H9 (cell line): ENCODE measurements around the gene C1orf115. TPM values are rescaled to one million over a fixed set of nuclear protein-coding genes. Genes with fewer than 3 reads are reported as not detected.

Experiments used
- DNase-seq: peaks from one replicate; pipeline ENCODE4 v3.0.0-alpha.2; 2017
- H2AFZ ChIP-seq: one replicate; pipeline ENCODE4 v1.6.1; 2013; ENCODE audit warnings: mild to moderate bottlenecking, low read length, control low read depth, moderate library complexity
- H2AK5ac ChIP-seq: 2 replicates; pipeline ENCODE4 v1.6.1; 2013; ENCODE audit warnings: low read length, control low read depth, mixed read lengths; ENCODE audit not compliant: insufficient read length
- H2BK120ac ChIP-seq: one replicate; pipeline ENCODE4 v1.6.1; 2013; ENCODE audit warnings: low read depth, mild to moderate bottlenecking, low read length, control low read depth, inconsistent platforms; ENCODE audit not compliant: poor library complexity, severe bottlenecking
- H2BK12ac ChIP-seq: 2 replicates; pipeline ENCODE4 v1.6.1; 2013; ENCODE audit warnings: low read length, control low read depth, mixed read lengths, low read depth; ENCODE audit not compliant: insufficient read length
- H2BK15ac ChIP-seq: 2 replicates; pipeline ENCODE4 v1.6.1; 2013; ENCODE audit warnings: low read depth, low read length, control low read depth
- H2BK20ac ChIP-seq: one replicate; pipeline ENCODE4 v1.6.1; 2013; ENCODE audit warnings: low read depth, mild to moderate bottlenecking, low read length, control low read depth, inconsistent platforms; ENCODE audit not compliant: poor library complexity, severe bottlenecking
- H2BK5ac ChIP-seq: 2 replicates; pipeline ENCODE4 v1.6.1; 2013; ENCODE audit warnings: low read length, control low read depth, mixed read lengths; ENCODE audit not compliant: insufficient read length
- H3K14ac ChIP-seq: 2 replicates; pipeline ENCODE4 v1.6.1; 2013; ENCODE audit warnings: low read length, control low read depth; ENCODE audit not compliant: insufficient read depth
- H3K18ac ChIP-seq: 2 replicates; pipeline ENCODE4 v1.6.1; 2013; ENCODE audit warnings: low read depth, mild to moderate bottlenecking, mixed read lengths, low read length, control low read depth; ENCODE audit not compliant: insufficient read length
- H3K23ac ChIP-seq: 2 replicates; pipeline ENCODE4 v1.6.1; 2013; ENCODE audit warnings: low read length, control low read depth, mixed read lengths, low read depth; ENCODE audit not compliant: insufficient read length
- H3K23me2 ChIP-seq: 2 replicates; pipeline ENCODE4 v1.6.1; 2013; ENCODE audit warnings: low read depth, mild to moderate bottlenecking, mixed read lengths, low read length, control low read depth; ENCODE audit not compliant: insufficient read length, poor library complexity, severe bottlenecking
- H3K27ac ChIP-seq: 2 replicates; pipeline ENCODE4 v1.5.1; 2013; ENCODE audit warnings: low read length, control low read depth, mixed read lengths, low read depth; ENCODE audit not compliant: insufficient read length
- H3K27me3 ChIP-seq: 2 replicates; pipeline ENCODE4 v1.6.1; 2013; ENCODE audit warnings: low read length, control low read depth, inconsistent platforms; ENCODE audit not compliant: insufficient read depth
- H3K4ac ChIP-seq: 2 replicates; pipeline ENCODE4 v1.6.1; 2013; ENCODE audit warnings: low read depth, mild to moderate bottlenecking, control low read depth, inconsistent platforms, low read length, moderate library complexity
- H3K4me1 ChIP-seq: 2 replicates; pipeline ENCODE4 v1.6.1; 2013; ENCODE audit warnings: low read length, control low read depth, inconsistent platforms; ENCODE audit not compliant: insufficient read depth
- H3K4me2 ChIP-seq: 2 replicates; pipeline ENCODE4 v1.6.1; 2013; ENCODE audit warnings: low read length, control low read depth, mixed read lengths; ENCODE audit not compliant: insufficient read length, insufficient read depth
- H3K56ac ChIP-seq: 2 replicates; pipeline ENCODE4 v1.6.1; 2013; ENCODE audit warnings: low read depth, mild to moderate bottlenecking, mixed read lengths, low read length, control low read depth; ENCODE audit not compliant: insufficient read length
- H3K79me1 ChIP-seq: 2 replicates; pipeline ENCODE4 v1.6.1; 2013; ENCODE audit warnings: low read depth, mild to moderate bottlenecking, moderate library complexity, low read length, control low read depth, inconsistent platforms; ENCODE audit not compliant: insufficient read depth, poor library complexity, severe bottlenecking
- H3K79me2 ChIP-seq: 2 replicates; pipeline ENCODE4 v1.6.1; 2013; ENCODE audit warnings: low read length, control low read depth, inconsistent platforms; ENCODE audit not compliant: insufficient read depth
- H3K9ac ChIP-seq: 2 replicates; pipeline ENCODE4 v1.6.1; 2013; ENCODE audit warnings: low read length, control low read depth, mixed read lengths; ENCODE audit not compliant: insufficient read length; ENCODE audit errors: extremely low read depth
- H3K9me3 ChIP-seq: one replicate; pipeline ENCODE4 v1.6.1; 2013; ENCODE audit warnings: low read depth, low read length, inconsistent platforms; ENCODE audit not compliant: control insufficient read depth
- H3T11ph ChIP-seq: one replicate; pipeline ENCODE4 v1.6.1; 2013; ENCODE audit warnings: mild to moderate bottlenecking, low read length, control low read depth, inconsistent platforms
- H4K20me1 ChIP-seq: one replicate; pipeline ENCODE4 v1.6.1; 2013; ENCODE audit not compliant: control insufficient read depth, insufficient read length, insufficient read depth
- H4K5ac ChIP-seq: 2 replicates; pipeline ENCODE4 v1.6.1; 2013; ENCODE audit warnings: low read depth, mild to moderate bottlenecking, mixed read lengths, low read length, control low read depth; ENCODE audit not compliant: insufficient read length
- H4K8ac ChIP-seq: replicated peaks from 2 replicates; pipeline ENCODE4 v1.6.1; 2013; ENCODE audit warnings: low read length, control low read depth, mixed read lengths, low read depth; ENCODE audit not compliant: insufficient read length
- H4K91ac ChIP-seq: 2 replicates; pipeline ENCODE4 v1.6.1; 2013; ENCODE audit warnings: low read depth, mild to moderate bottlenecking, moderate library complexity, mixed read lengths, low read length, control low read depth; ENCODE audit not compliant: insufficient read length
- H3K27ac Mint-ChIP-seq, 3 experiments: 2 replicates in 2 of 3; 3 replicates in 1 of 3; pipeline ENCODE4 v1.8.0; 2020 to 2021; ENCODE audit warnings: mixed read lengths in 3 of 3, mild to moderate bottlenecking in 1 of 3, moderate library complexity in 1 of 3
- H3K27me3 Mint-ChIP-seq: 2 replicates; pipeline ENCODE4 v1.8.0; 2021; ENCODE audit warnings: low read depth, mild to moderate bottlenecking, moderate library complexity, mixed read lengths
- H3K36me3 Mint-ChIP-seq, 3 experiments: 2 replicates in 2 of 3; 3 replicates in 1 of 3; pipeline ENCODE4 v1.8.0; 2020 to 2021; ENCODE audit warnings: low read depth in 3 of 3, mixed read lengths in 3 of 3; ENCODE audit not compliant: insufficient read depth in 1 of 3
- H3K4me1 Mint-ChIP-seq, 2 experiments: 2 replicates each; pipeline ENCODE4 v1.8.0; 2020; ENCODE audit warnings: mixed read lengths in 2 of 2
- H3K4me3 Mint-ChIP-seq, 2 experiments: 2 replicates in 1 of 2; 3 replicates in 1 of 2; pipeline ENCODE4 v1.8.0; 2020 to 2021; ENCODE audit warnings: mild to moderate bottlenecking in 2 of 2, mixed read lengths in 2 of 2, moderate library complexity in 1 of 2
- H3K9me3 Mint-ChIP-seq, 2 experiments: 2 replicates in 1 of 2; 3 replicates in 1 of 2; pipeline ENCODE4 v1.8.0; 2020; ENCODE audit warnings: mild to moderate bottlenecking in 2 of 2, mixed read lengths in 2 of 2, moderate library complexity in 1 of 2
- CTCF ChIP-seq: fragments of 200-600 bp; sonication (generic); conservative IDR thresholded peaks from 3 replicates; pipeline ENCODE4 v1.8.0; 2021; ENCODE audit warnings: antibody characterized with exemption, mild to moderate bottlenecking
- WGBS: extraction: QIAGEN DNeasy Blood & Tissue Kit; methylation state at CpG from one replicate; pipeline ENCODE4 v1.1.7; 2013; ENCODE audit warnings: missing lambda C conversion rate, low lambda C conversion rate, mixed read lengths; ENCODE audit not compliant: insufficient read length; ENCODE audit errors: extremely low coverage; 5-methylcytosine and 5-hydroxymethylcytosine counted together
- total RNA-seq: library from RNA; stranded (reverse); gene quantifications from 2 replicates; pipeline ENCODE4 v1.2.1, GENCODE V29; 2021

C1orf115 gene
- total RNA-seq, 1 experiment from 2014 or later, result 6.0 TPM

- Mint-ChIP-seq H3K9me3 (no peaks in the 10 kb centered on the region), H3K4me1 (no peaks in the 10 kb centered on the region), H3K27ac (no peak overlapping the region), H3K36me3 (no peaks in the 10 kb centered on the region), H3K27me3 (no peaks in the 10 kb centered on the region; the same call in none of the 2 replicates), H3K4me3 (no peak overlapping the region)
- Histone ChIP-seq H3K4me1 (no peaks in the 10 kb centered on the region), H4K20me1 (no peaks in the 10 kb centered on the region), H3K4me2 (no peak overlapping the region), H3K79me1 (no peaks in the 10 kb centered on the region), H3K23ac (no peak overlapping the region), H2AFZ (no peak overlapping the region), H3K56ac (no peak overlapping the region), H2AK5ac (no peak overlapping the region), H3K14ac (no peak overlapping the region), H3K27ac (no peak overlapping the region), H2BK5ac (no peak overlapping the region), H4K91ac (no peak overlapping the region), H3K18ac (no peak overlapping the region), H4K5ac (no peak overlapping the region), H2BK20ac (no peak overlapping the region), H2BK12ac (no peak overlapping the region), H3K23me2 (no peaks in the 10 kb centered on the region), H3K27me3 (no peaks in the 10 kb centered on the region), H3K9ac (no peak overlapping the region), H2BK15ac (no peak overlapping the region), H3K4ac (no peak overlapping the region), H2BK120ac (no peak overlapping the region), H3T11ph (no peak overlapping the region), H4K8ac (no peak overlapping the region), H3K9me3 (no peaks in the 10 kb centered on the region), H3K79me2 (no peaks in the 10 kb centered on the region)
- DNase-seq, result no peak
- no peak for TF ChIP-seq CTCF
- WGBS, result no CpG with 5 or more reads among the region's 2 CpGs
These were observed 12.9 kb upstream of the C1orf115 start for GRCh38 chr1:220677251-220677650.
